Right lobe of liver (tissue), 6 donors: ENCODE measurements around the gene PTMA. TPM values are rescaled to one million over a fixed set of nuclear protein-coding genes. Genes with fewer than 3 reads are reported as not detected.

Experiments
- ATAC-seq, 4 donors: fragments of 200-7000 bp; cut with Tn5 transposase; one replicate each; pipeline ENCODE4 v1.9.1; 2020; ENCODE audit warnings: mild to moderate bottlenecking in 4 of 4, moderate library complexity in 4 of 4
- DNase-seq, 3 donors: peaks; one replicate each; pipeline ENCODE4 v3.0.0-alpha.2; 2020
- H3K27ac ChIP-seq, 3 donors: fragments of 200-600 bp; one replicate each; pipeline ENCODE4 v1.8.0; 2022
- H3K27me3 ChIP-seq, 2 donors: fragments of 200-600 bp; one replicate each; pipeline ENCODE4 v1.8.0; 2022
- H3K36me3 ChIP-seq, 4 donors: fragments of 200-600 bp; sonication (generic) in 1 of 4; one replicate each; pipeline versions ENCODE4 v1.5.1 to v1.8.0; 2017 to 2022; ENCODE audit warnings: control low read depth in 1 of 4
- H3K4me1 ChIP-seq, 4 donors: fragments of 200-600 bp; sonication (generic) in 1 of 4; one replicate each; pipeline versions ENCODE4 v1.5.1 to v1.8.0; 2017 to 2022; ENCODE audit warnings: control low read depth in 1 of 4
- H3K4me3 ChIP-seq, 3 donors: fragments of 200-600 bp; one replicate each; pipeline ENCODE4 v1.8.0; 2022
- H3K9me3 ChIP-seq, 4 donors: fragments of 200-600 bp; sonication (generic) in 1 of 4; one replicate each; pipeline versions ENCODE4 v1.5.1 to v1.8.0; 2017 to 2022; ENCODE audit warnings: control low read depth in 1 of 4
- CTCF ChIP-seq, 4 donors: fragments of 200-600 bp in 3 of 4; fragments of 450-650 bp in 1 of 4; IDR thresholded peaks; one replicate each; pipeline versions ENCODE4 v1.5.1 to v1.8.0; 2016 to 2022; ENCODE audit warnings: antibody characterized with exemption in 4 of 4, mild to moderate bottlenecking in 2 of 4
- POLR2A ChIP-seq: fragments of 450-650 bp; IDR thresholded peaks from one replicate; pipeline ENCODE4 v1.6.1; 2017; ENCODE audit warnings: antibody characterized with exemption, mild to moderate bottlenecking
- WGBS: methylation state at CpG from one replicate; pipeline ENCODE4 v1.1.6; 2018; ENCODE audit warnings: low coverage, low lambda C conversion rate; ENCODE audit not compliant: insufficient coverage; ENCODE audit errors: missing lambda C conversion rate; 5-methylcytosine and 5-hydroxymethylcytosine counted together
- intact Hi-C, 2 donors: fragments of 100-400 bp; cut with DNase I; formaldehyde crosslinking; loops; one replicate each; pipeline versions ENCODE4 v1.11.2 to v1.14.1; 2022
- total RNA-seq, 6 experiments: library from RNA; depleted of rRNA in 2 of 6; stranded (reverse); fragments of >200 nt in 2 of 6; fragmentation: NEBNext Ultra II Directional in 3 of 6; extraction: Animal tissue kit (Norgen Biotek cat#: 25700) in 3 of 6; gene quantifications; one replicate each; pipeline versions ENCODE4 v1.1.0 to v1.2.4, GENCODE V29; 2016 to 2023
- donor health status: DM: no; HTN: yes; CAD: no.
- donor health status: DM: no; HTN: no; CAD: no.
- donor health status: DM: no; HTN: no; CAD: no.
- donor health status: DM: no; HTN: yes; CAD: no.
- donor health status: DM: no; HTN: yes; CAD: no.

The PTMA gene
- total RNA-seq, 6 experiments from 2014 or later = 180 to 373 (median 252) TPM

GRCh38 chr2:231727621-231728020 lies 19.3 kb downstream of the PTMA start:
- Histone ChIP-seq H3K36me3 (no peaks in the 10 kb centered on the region), H3K4me1 (no peaks in the 10 kb centered on the region), H3K9me3 (no peaks in the 10 kb centered on the region), H3K4me3 (no peak overlapping the region), H3K27ac (no peak overlapping the region), H3K27me3 (no peaks in the 10 kb centered on the region)
- ATAC-seq (no peak), DNase-seq (no peak)
- 64% methylated on average over 4 of the region's 4 CpGs for WGBS
- intact Hi-C loops = no loop called here
- TF ChIP-seq POLR2A = no peak
- no peak for TF ChIP-seq CTCF (IDR thresholded peaks at IDR 0.05)

- Histone ChIP-seq H3K27ac (no peak overlapping the region), H3K36me3 (peaks cover 0 to 4% (median 0%) of the 10 kb centered on the region in 4 donors), H3K27me3 (no peaks in the 10 kb centered on the region), H3K9me3 (no peaks in the 10 kb centered on the region), H3K4me1 (no peaks in the 10 kb centered on the region), H3K4me3 (no peak overlapping the region)
- ATAC-seq = no peak
- no peak for DNase-seq
- no peak for TF ChIP-seq POLR2A
- TF ChIP-seq CTCF (IDR thresholded peaks at IDR 0.05) = no peak
- 86% methylated on average over 4 of the region's 4 CpGs for WGBS
- intact Hi-C loops = no loop called here
Measured at GRCh38 chr2:231732604-231733003, 24.3 kb downstream of the PTMA start.

GRCh38 chr2:231737761-231738160 lies 29.4 kb downstream of the PTMA start:
- Histone ChIP-seq H3K4me3 (no peak overlapping the region), H3K36me3 (peaks cover 0 to 6% (median 0%) of the 10 kb centered on the region in 4 donors), H3K9me3 (no peaks in the 10 kb centered on the region), H3K27ac (no peak overlapping the region), H3K4me1 (no peaks in the 10 kb centered on the region), H3K27me3 (no peaks in the 10 kb centered on the region)
- WGBS = 90% methylated on average over 7 of the region's 7 CpGs
- intact Hi-C loops = no loop called here
- ATAC-seq = no peak
- TF ChIP-seq POLR2A (no peak), CTCF (IDR thresholded peaks at IDR 0.05) (no peak)
- DNase-seq = no peak

- TF ChIP-seq CTCF (IDR thresholded peaks at IDR 0.05) (no peak), POLR2A (no peak)
- intact Hi-C loops = no loop called here
- H3K4me1 ChIP-seq = peaks cover 0 to 4% (median 0%) of the 10 kb centered on the region in 4 donors
- WGBS = 72% methylated on average over 7 of the region's 9 CpGs
- no peaks in the 10 kb centered on the region for H3K9me3 ChIP-seq
- no peak for DNase-seq
- no peak overlapping the region for H3K27ac ChIP-seq
- no peaks in the 10 kb centered on the region for H3K27me3 ChIP-seq
- ATAC-seq = no peak
- no peaks in the 10 kb centered on the region for H3K36me3 ChIP-seq
- H3K4me3 ChIP-seq = no peak overlapping the region
Measured at GRCh38 chr2:231743376-231744116, 35.2 kb downstream of the PTMA start.
